GM12864 (cell line): ENCODE results near the gene DPH2.

Experiments used
- DNase-seq: peaks from one replicate; pipeline ENCODE4 v3.0.0-alpha.2; 2011; ENCODE audit warnings: low read depth
- H3K4me3 ChIP-seq: 2 replicates; pipeline ENCODE4 v1.5.1; 2011; ENCODE audit warnings: mild to moderate bottlenecking, low read depth, low read length, control low read depth
- CTCF ChIP-seq: IDR thresholded peaks from 2 replicates; pipeline ENCODE4 v1.5.1; 2011; ENCODE audit warnings: low read depth, mild to moderate bottlenecking, moderate library complexity, low read length, control low read depth, inconsistent platforms; ENCODE audit errors: missing control alignments

DPH2 gene

GRCh38 chr1:43975249-43975961 is 5.6 kb downstream of the DPH2 start:
- peak overlapping the region; percentile 77 for H3K4me3 ChIP-seq
- no peak for DNase-seq
- TF ChIP-seq CTCF: no peak

- no peak for TF ChIP-seq CTCF
- no peak for DNase-seq
- H3K4me3 ChIP-seq: peak overlapping the region; percentile 77
Observed at GRCh38 chr1:43976045-43976444, 6.2 kb downstream of the DPH2 start.

DNA sequence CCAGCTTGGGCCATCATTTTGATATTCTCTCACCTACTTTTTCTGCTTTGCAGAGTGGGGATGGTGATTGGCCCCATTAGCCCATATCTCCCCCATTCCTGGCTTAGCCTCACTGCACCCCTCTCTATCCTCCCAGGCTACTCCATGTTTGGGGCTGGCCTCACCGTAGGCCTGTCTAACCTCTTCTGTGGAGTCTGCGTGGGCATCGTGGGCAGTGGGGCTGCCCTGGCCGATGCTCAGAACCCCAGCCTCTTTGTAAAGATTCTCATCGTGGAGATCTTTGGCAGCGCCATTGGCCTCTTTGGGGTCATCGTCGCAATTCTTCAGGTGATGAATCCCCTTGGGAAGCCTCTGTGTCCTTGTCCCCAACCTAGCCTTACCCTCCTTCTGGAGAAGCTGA is 7.1 kb downstream of the DPH2 start:
- TF ChIP-seq CTCF: no peak
- no peak overlapping the region for H3K4me3 ChIP-seq
- no peak for DNase-seq

DNA sequence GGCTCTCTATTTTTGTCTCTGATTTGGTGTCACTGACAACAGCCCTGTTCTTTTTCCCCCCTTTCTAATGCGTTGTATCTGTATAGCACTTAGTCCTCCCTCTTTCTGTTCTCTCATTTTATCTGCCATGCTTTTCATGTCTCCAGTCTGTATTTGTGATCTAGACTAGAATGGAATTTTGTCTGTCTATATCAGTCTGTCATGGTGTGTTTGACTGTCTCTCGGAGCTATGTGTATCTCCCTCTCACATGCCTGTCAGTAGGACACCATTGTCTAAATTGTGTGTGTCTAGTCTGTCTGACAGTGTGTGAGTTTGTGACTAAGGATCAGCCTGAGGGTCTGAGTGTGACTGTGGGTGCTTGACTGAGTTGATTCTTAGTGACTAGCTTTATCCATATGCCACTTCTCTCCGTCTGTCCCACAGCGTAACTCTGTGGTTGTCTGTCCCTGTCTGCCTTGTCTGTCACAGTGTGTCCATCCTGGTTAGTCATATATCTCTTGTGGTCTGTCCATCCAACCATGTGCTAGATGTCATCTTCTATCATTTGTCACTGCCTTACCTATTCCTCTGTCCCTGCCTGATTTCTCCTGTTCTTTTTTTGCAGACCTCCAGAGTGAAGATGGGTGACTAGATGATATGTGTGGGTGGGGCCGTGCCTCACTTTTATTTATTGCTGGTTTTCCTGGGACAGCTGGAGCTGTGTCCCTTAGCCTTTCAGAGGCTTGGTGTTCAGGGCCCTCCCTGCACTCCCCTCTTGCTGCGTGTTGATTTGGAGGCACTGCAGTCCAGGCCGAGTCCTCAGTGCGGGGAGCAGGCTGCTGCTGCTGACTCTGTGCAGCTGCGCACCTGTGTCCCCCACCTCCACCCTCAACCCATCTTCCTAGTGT is 7.8 kb downstream of the DPH2 start:
- no peak for DNase-seq
- TF ChIP-seq CTCF: no peak

GRCh38 chr1:43978264-43978550 is 8.4 kb downstream of the DPH2 start:
- DNase-seq: no peak
- no peak for TF ChIP-seq CTCF
- peak overlapping the region; percentile 56 for H3K4me3 ChIP-seq

More for the DNA sequence above, 7.8 kb downstream of the DPH2 start:
- peak overlapping the region; percentile 56; the same call in 1 of the 2 replicates for H3K4me3 ChIP-seq

DNA sequence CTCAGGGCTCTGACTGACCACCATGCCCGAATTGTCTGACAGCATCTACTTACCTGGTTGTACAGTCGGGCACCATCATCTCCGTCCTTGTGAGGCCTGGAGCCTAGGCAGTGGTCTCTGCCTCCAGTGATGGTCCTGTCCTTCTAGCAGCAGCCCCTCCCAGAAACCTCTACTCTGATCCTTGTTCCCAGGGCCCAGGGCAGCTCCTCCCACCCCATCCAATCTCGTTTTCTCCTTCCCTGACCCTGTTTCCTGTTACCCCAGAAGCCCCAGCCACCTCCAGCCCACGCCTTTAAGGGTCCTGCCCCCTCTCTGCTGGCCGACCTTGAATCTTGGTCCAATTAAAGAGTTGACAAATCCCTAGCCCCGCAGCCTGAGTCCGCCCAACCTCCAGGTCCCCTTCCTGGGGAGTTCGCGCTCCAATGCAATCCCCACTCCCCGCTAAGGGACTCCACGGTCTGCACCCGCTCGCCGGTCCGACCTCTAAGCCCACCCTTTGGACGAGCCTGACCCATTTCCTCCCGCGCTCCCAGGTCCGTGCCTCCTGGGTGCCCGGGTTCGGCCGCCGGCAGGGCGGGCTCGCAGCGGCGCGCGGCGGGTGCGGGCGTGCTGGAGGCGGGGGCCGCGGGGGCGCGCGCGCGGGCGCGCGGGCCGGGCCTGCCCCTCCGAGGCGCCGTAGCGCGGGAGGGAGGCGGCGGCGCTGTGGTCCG is 8.9 kb downstream of the DPH2 start, which contains the start of gene B4GALT2:
Gene B4GALT2, plus strand, starts transcription at position 660 of the 710 bp plus-strand sequence. CDS start 1,951 bp downstream, outside the sequence.
- peak within 1 kb of the TSS; percentile 56 for H3K4me3 ChIP-seq
- no peak for TF ChIP-seq CTCF
- no peak for DNase-seq
